K562 (cell line): ENCODE results near the gene DENND1A. TPM values are rescaled to one million over a fixed set of nuclear protein-coding genes. Genes with fewer than 3 reads are reported as not detected.

Source experiments
- ATAC-seq: fragments of 200-7000 bp; cut with Tn5 transposase; 3 replicates; pipeline ENCODE4 v1.9.1; 2020; ENCODE audit warnings: moderate library complexity
- BruUV-seq: library from RNA; stranded (reverse); fragments of 400-500 nt; replicated peaks from 2 replicates; lab custom pipeline; 2021; lab: Mats Ljungman, UMichigan
- CTCF ChIA-PET: fragments of 300-600 bp; formaldehyde crosslinking; extraction: SDS; loops from one replicate; lab custom pipeline; 2021; ENCODE audit warnings: low intra/inter-chr PET ratio; lab: Yijun Ruan, JAX
- POLR2A ChIA-PET: fragments of 300-600, 350-650 bp; sonication (Branson Sonifier 250); formaldehyde crosslinking; extraction: SDS; loops from one replicate; lab custom pipeline; 2021; ENCODE audit warnings: antibody characterized with exemption, inconsistent platforms; lab: Yijun Ruan, JAX
- DNase-seq, 4 experiments: peaks; one replicate each; pipeline versions ENCODE4 v3.0.0 to v3.0.0-alpha.2; 2011 to 2018; ENCODE audit warnings: low spot score in 3 of 4, mixed read lengths in 3 of 4; ENCODE audit errors: extremely low read depth in 1 of 4
- FAIRE-seq: peaks from 2 replicates; lab custom pipeline; 2011; peaks lifted over from hg19 to GRCh38; lab: Jason Lieb, UNC
- H2AFZ ChIP-seq: 2 replicates; pipeline ENCODE4 v1.6.0; 2011; ENCODE audit warnings: low read depth, low read length, control low read depth, inconsistent platforms
- H3K27ac ChIP-seq: fragments of 200-600 bp; 3 replicates; pipeline ENCODE4 v1.8.0; 2011; ENCODE audit warnings: low read depth, mild to moderate bottlenecking, control low read depth, inconsistent platforms, low read length, moderate library complexity, mixed read lengths; ENCODE audit errors: extremely low read depth
- H3K27me3 ChIP-seq, 2 experiments: fragments of 300-600 bp in 1 of 2; 2 replicates in 1 of 2; 3 replicates in 1 of 2; pipeline versions ENCODE4 v1.6.0 to v1.8.0; 2011; ENCODE audit warnings: inconsistent platforms in 2 of 2, low read length in 2 of 2, mild to moderate bottlenecking in 1 of 2, mixed read lengths in 1 of 2, moderate library complexity in 1 of 2; ENCODE audit not compliant: control insufficient read depth in 2 of 2, insufficient read depth in 2 of 2
- H3K36me3 ChIP-seq: fragments of 300-600 bp; 3 replicates; pipeline ENCODE4 v1.8.0; 2011; ENCODE audit warnings: mild to moderate bottlenecking, low read length, inconsistent platforms; ENCODE audit not compliant: control insufficient read depth, insufficient read depth
- H3K4me1 ChIP-seq, 2 experiments: fragments of 200-600 bp in 1 of 2; replicated peaks in 1 of 2; 2 replicates in 1 of 2; 3 replicates in 1 of 2; pipeline versions ENCODE4 v1.5.1 to v1.8.0; 2011; ENCODE audit warnings: inconsistent platforms in 2 of 2, low read length in 2 of 2, mild to moderate bottlenecking in 1 of 2, mixed read lengths in 1 of 2, moderate library complexity in 1 of 2; ENCODE audit not compliant: control insufficient read depth in 2 of 2, insufficient read depth in 2 of 2
- H3K4me2 ChIP-seq: 2 replicates; pipeline ENCODE4 v1.6.1; 2011; ENCODE audit warnings: low read length, control low read depth, inconsistent platforms, mixed read lengths; ENCODE audit not compliant: insufficient read depth
- H3K4me3 ChIP-seq: fragments of 200-600 bp; sonication (generic), shearing (Covaris generic); 2 replicates; pipeline ENCODE4 v1.5.1; 2016; ENCODE audit warnings: control low read depth, inconsistent platforms
- H3K79me2 ChIP-seq: fragments of 200-600 bp; 3 replicates; pipeline ENCODE4 v1.8.0; 2011; ENCODE audit warnings: low read length, inconsistent platforms; ENCODE audit not compliant: control insufficient read depth, insufficient read depth
- H3K9ac ChIP-seq, 2 experiments: 2 replicates each; pipeline versions ENCODE4 v1.6.0 to v1.6.1; 2011; ENCODE audit warnings: low read depth in 2 of 2, low read length in 2 of 2, control low read depth in 1 of 2, inconsistent platforms in 1 of 2, mild to moderate bottlenecking in 1 of 2, mixed read lengths in 1 of 2; ENCODE audit not compliant: insufficient read depth in 1 of 2
- H3K9me1 ChIP-seq: one replicate; pipeline ENCODE4 v1.6.0; 2011; ENCODE audit warnings: inconsistent platforms, mild to moderate bottlenecking, low read length, moderate library complexity; ENCODE audit not compliant: control insufficient read depth, insufficient read depth
- H3K9me3 ChIP-seq: replicated peaks from 2 replicates; pipeline ENCODE4 v1.5.1; 2011; ENCODE audit warnings: low read depth, low read length, inconsistent platforms; ENCODE audit not compliant: control insufficient read depth, insufficient read depth
- H4K20me1 ChIP-seq: replicated peaks from 2 replicates; pipeline ENCODE4 v1.6.1; 2011; ENCODE audit warnings: low read length, inconsistent platforms, mixed read lengths; ENCODE audit not compliant: control insufficient read depth, insufficient read depth
- BRD4 ChIP-seq: fragments of 200-600 bp; sonication (generic); IDR thresholded peaks from 2 replicates; pipeline ENCODE4 v1.6.1; 2017; ENCODE audit warnings: inconsistent platforms
- CREM ChIP-seq: IDR thresholded peaks from 2 replicates; pipeline ENCODE4 v1.6.1; 2014; ENCODE audit warnings: antibody characterized with exemption, low read depth
- ELF4 ChIP-seq: fragments of 450-650 bp; formaldehyde crosslinking; IDR thresholded peaks from 2 replicates; pipeline ENCODE4 v1.4.0; 2022; ENCODE audit warnings: missing genetic modification characterization
- JUNB ChIP-seq: fragments of 450-650 bp; formaldehyde crosslinking; conservative IDR thresholded peaks from 2 replicates; pipeline ENCODE4 v1.4.0; 2020; ENCODE audit warnings: mild to moderate bottlenecking
- PHTF2 ChIP-seq: fragments of 250-450 bp; sonication (Bioruptor Pico); IDR thresholded peaks from 2 replicates; pipeline ENCODE4 v1.5.0; 2021; ENCODE audit warnings: mild to moderate bottlenecking
- RBM14 ChIP-seq: fragments of 200-400 bp; formaldehyde crosslinking; IDR thresholded peaks from 2 replicates; pipeline ENCODE4 v1.6.1; 2018; ENCODE audit warnings: low read depth, mild to moderate bottlenecking, low read length, moderate library complexity, borderline replicate concordance; ENCODE audit not compliant: insufficient read depth
- REST ChIP-seq, 2 experiments: fragments of 450-650 bp; formaldehyde crosslinking in 1 of 2; IDR thresholded peaks; 2 replicates each; pipeline versions ENCODE4 v1.4.0 to v1.6.1; 2014 to 2020; ENCODE audit warnings: mild to moderate bottlenecking in 2 of 2, borderline replicate concordance in 1 of 2, low read depth in 1 of 2
- STAG1 ChIP-seq: sonication (generic); formaldehyde crosslinking; IDR thresholded peaks from 2 replicates; pipeline ENCODE4 v1.5.0; 2020; ENCODE audit warnings: missing genetic modification reagents, borderline replicate concordance
- TFE3 ChIP-seq: fragments of 450-650 bp; formaldehyde crosslinking; IDR thresholded peaks from 2 replicates; pipeline ENCODE4 v1.4.0; 2020; ENCODE audit warnings: mild to moderate bottlenecking, mixed read lengths
- ZNF274 ChIP-seq: IDR thresholded peaks from 2 replicates; pipeline ENCODE4 v1.6.1; 2011; ENCODE audit warnings: low read depth, mild to moderate bottlenecking, low read length, moderate library complexity, borderline replicate concordance
- ZNF584 ChIP-seq: fragments of 200-800 bp; sonication (Bioruptor generic); IDR thresholded peaks from 2 replicates; pipeline ENCODE4 v1.6.1; 2016; ENCODE audit warnings: low read depth, mild to moderate bottlenecking, missing genetic modification characterization, missing compliant biosample characterization
- ZSCAN29 ChIP-seq: fragments of 450-650 bp; IDR thresholded peaks from 2 replicates; pipeline ENCODE4 v1.6.1; 2017
- WGBS: fragments of 100-300 bp; shearing (Covaris generic); methylation state at CpG from one replicate; pipeline ENCODE4 v1.1.6; 2016; ENCODE audit warnings: low coverage, mixed read lengths; ENCODE audit not compliant: insufficient coverage; ENCODE audit errors: missing lambda C conversion rate; 5-methylcytosine and 5-hydroxymethylcytosine counted together
- in situ Hi-C: fragments of 300-500 bp; cut with MboI; formaldehyde crosslinking; loops from 4 replicates; pipeline ENCODE4 v1.15.0; 2018; ENCODE audit warnings: inconsistent platforms, mixed read lengths
- intact Hi-C: fragments of 100-400 bp; cut with micrococcal nuclease; formaldehyde crosslinking; loops from 2 replicates; pipeline ENCODE4 v1.14.2; 2022
- polyA plus RNA-seq, 8 experiments: library from polyadenylated mRNA; depleted of rRNA in 4 of 8; stranded (reverse) in 5 of 8; unstranded in 3 of 8; fragments of >200 nt; fragmentation: Nextera tagmentation in 2 of 8; fragmentation: Illumina TruSeq in 1 of 8; extraction: Ambion mirVana in 2 of 8; extraction: Trizol in 1 of 8; gene quantifications; 2 replicates each; pipeline versions ENCODE4 v1.2.1 to v1.2.3, GENCODE V29; 2011 to 2014; ENCODE audit warnings: inconsistent platforms in 1 of 8, missing spikeins in 1 of 8
- total RNA-seq, 7 experiments: library from RNA; depleted of rRNA in 6 of 7; stranded (reverse); fragments of >200 nt in 6 of 7; fragmentation: Illumina TruSeq in 2 of 7; extraction: Trizol in 2 of 7; gene quantifications; 2 replicates each; pipeline versions ENCODE4 v1.2.1 to v1.2.3, GENCODE V29; 2011 to 2021; ENCODE audit warnings: low replicate concordance in 1 of 7
- TF ChIP-seq, protein P1 (sequence below): fragments of 250-450 bp; sonication (Bioruptor Pico); IDR thresholded peaks from 2 replicates; pipeline ENCODE4 v1.5.1; 2021; ENCODE audit warnings: mild to moderate bottlenecking

Gene DENND1A
- total and polyA plus RNA-seq, 9 of the 15 experiments (the other 6 are each of a cell fraction or from before 2014, with no cell fraction given) = 7.6 to 29.5 (median 15.7) TPM

DNA sequence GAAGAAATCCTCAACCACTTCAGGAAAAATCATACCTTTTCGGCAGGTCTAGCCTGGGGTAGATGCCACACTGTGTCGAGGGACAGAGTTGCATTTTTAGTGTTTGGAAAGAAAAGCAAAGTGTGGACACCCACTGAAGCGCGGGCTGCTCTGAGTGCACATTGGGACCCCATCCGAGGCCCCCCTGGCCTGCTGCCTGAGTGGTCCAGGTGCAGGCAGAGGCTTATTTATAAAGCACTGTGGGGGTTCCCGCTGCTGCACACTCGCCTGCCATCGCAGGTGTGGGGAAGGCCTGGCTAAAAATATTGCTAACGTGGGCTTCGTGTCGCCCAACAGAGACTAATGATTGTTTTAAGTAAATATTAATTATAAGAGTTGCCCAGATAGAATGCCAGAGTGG is 454.5 kb downstream of the DENND1A start:
- Histone ChIP-seq H4K20me1 (no peaks in the 10 kb centered on the region), H3K36me3 (no peaks in the 10 kb centered on the region), H3K79me2 (no peaks in the 10 kb centered on the region), H3K9me1 (no peaks in the 10 kb centered on the region), H3K4me1 (peaks cover 6% of the 10 kb centered on the region in 2 experiments; a peak in 4 of 5 replicates), H3K4me2 (no peak overlapping the region), H3K9ac (no peak overlapping the region), H3K9me3 (no peaks in the 10 kb centered on the region), H3K27me3 (no peaks in the 10 kb centered on the region), H2AFZ (no peak overlapping the region), H3K4me3 (no peak overlapping the region), H3K27ac (no peak overlapping the region)
- intact Hi-C loops (no loop called here), in situ Hi-C loops (no loop called here)
- FAIRE-seq = no peak
- ATAC-seq = no peak
- BruUV-seq = no TSS peak
- no peak for DNase-seq
- 77% methylated on average over 11 of the region's 11 CpGs for WGBS
- CTCF ChIA-PET = no interaction called here
- POLR2A ChIA-PET = no interaction called here
- TF ChIP-seq TFE3 (CRISPR knock-in tag) (no peak), ZNF274 (no peak), STAG1 (CRISPR knock-in tag) (no peak), JUNB (CRISPR knock-in tag) (no peak), ZNF584 (CRISPR knock-in tag) (no peak), ZSCAN29 (no peak), BRD4 (no peak), RBM14 (no peak), REST (IDR thresholded peaks at IDR 0.05; ENCODE audit: borderline replicate concordance) (no peak), REST (CRISPR knock-in tag; IDR thresholded peaks at IDR 0.05; ENCODE audit: low read depth) (no peak), PHTF2 (no peak), ELF4 (no peak), CREM (no peak)
- TF ChIP-seq, protein P1, sequence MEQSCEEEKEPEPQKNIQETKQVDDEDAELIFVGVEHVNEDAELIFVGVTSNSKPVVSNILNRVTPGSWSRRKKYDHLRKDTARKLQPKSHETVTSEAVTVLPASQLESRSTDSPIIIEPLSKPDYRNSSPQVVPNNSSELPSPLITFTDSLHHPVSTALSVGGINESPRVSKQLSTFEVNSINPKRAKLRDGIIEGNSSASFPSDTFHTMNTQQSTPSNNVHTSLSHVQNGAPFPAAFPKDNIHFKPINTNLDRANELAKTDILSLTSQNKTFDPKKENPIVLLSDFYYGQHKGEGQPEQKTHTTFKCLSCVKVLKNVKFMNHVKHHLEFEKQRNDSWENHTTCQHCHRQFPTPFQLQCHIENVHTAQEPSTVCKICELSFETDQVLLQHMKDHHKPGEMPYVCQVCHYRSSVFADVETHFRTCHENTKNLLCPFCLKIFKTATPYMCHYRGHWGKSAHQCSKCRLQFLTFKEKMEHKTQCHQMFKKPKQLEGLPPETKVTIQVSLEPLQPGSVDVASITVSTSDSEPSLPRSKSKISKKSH (CRISPR knock-in tag) = no peak
